HAP-1 (cell line): ENCODE data around the gene SLC22A4.

Experiments
- DNase-seq, 2 experiments: peaks; one replicate each; pipeline ENCODE4 v3.0.0-alpha.2; 2016 to 2020; ENCODE audit warnings: low spot score in 2 of 2
- H3K27me3 ChIP-seq: fragments of 250-450 bp; sonication (Bioruptor Pico); 2 replicates; pipeline ENCODE4 v1.5.1; 2020; ENCODE audit warnings: low read depth, mild to moderate bottlenecking, moderate library complexity
- H3K36me3 ChIP-seq: fragments of 250-450 bp; sonication (Bioruptor Pico); replicated peaks from 2 replicates; pipeline ENCODE4 v1.5.1; 2020; ENCODE audit warnings: mild to moderate bottlenecking
- H3K4me1 ChIP-seq: fragments of 250-450 bp; sonication (Bioruptor Pico); 2 replicates; pipeline ENCODE4 v1.5.1; 2020; ENCODE audit warnings: mild to moderate bottlenecking
- H3K4me3 ChIP-seq: fragments of 250-450 bp; sonication (Bioruptor Pico); 2 replicates; pipeline ENCODE4 v1.5.1; 2020; ENCODE audit warnings: mild to moderate bottlenecking, moderate library complexity
- H3K9me3 ChIP-seq: fragments of 250-450 bp; sonication (Bioruptor Pico); 2 replicates; pipeline ENCODE4 v1.5.1; 2020; ENCODE audit warnings: mild to moderate bottlenecking, moderate library complexity
- in situ Hi-C: fragments of 300-500 bp; cut with MboI; formaldehyde crosslinking; loops from 3 replicates; pipeline ENCODE4 v1.14.3; 2020; ENCODE audit warnings: low sequenced_read_pairs, inconsistent platforms, mixed read lengths

The SLC22A4 gene

GRCh38 chr5:132295505-132296411 is 1.6 kb downstream of the SLC22A4 start:
- Histone ChIP-seq H3K9me3 (no peaks in the 10 kb centered on the region), H3K4me3 (peak overlapping the region; percentile 39; the same call in 1 of the 2 replicates), H3K36me3 (no peaks in the 10 kb centered on the region), H3K27me3 (no peaks in the 10 kb centered on the region), H3K4me1 (peaks cover 18% of the 10 kb centered on the region)
- in situ Hi-C loops: no loop called here
- no peak for DNase-seq

- H3K4me1 ChIP-seq: peaks cover 18% of the 10 kb centered on the region
- no peak for DNase-seq
- in situ Hi-C loops: no loop called here
These were observed 2.3 kb downstream of the SLC22A4 start for GRCh38 chr5:132296412-132297016.

GRCh38 chr5:132297211-132297940 is 3.2 kb downstream of the SLC22A4 start:
- in situ Hi-C loops: no loop called here

More at GRCh38 chr5:132296412-132297016, 2.3 kb downstream of the SLC22A4 start:
- Histone ChIP-seq H3K36me3 (no peaks in the 10 kb centered on the region), H3K9me3 (no peaks in the 10 kb centered on the region), H3K27me3 (no peaks in the 10 kb centered on the region), H3K4me3 (no peak overlapping the region)

GRCh38 chr5:132298298-132299212 is 4.4 kb downstream of the SLC22A4 start:
- H3K27me3 ChIP-seq: no peaks in the 10 kb centered on the region
- H3K4me1 ChIP-seq: peaks cover 10% of the 10 kb centered on the region
- H3K9me3 ChIP-seq: no peaks in the 10 kb centered on the region
- in situ Hi-C loops: no loop called here
- DNase-seq: no peak
- H3K4me3 ChIP-seq: no peak overlapping the region
- no peaks in the 10 kb centered on the region for H3K36me3 ChIP-seq

More at GRCh38 chr5:132297211-132297940, 3.2 kb downstream of the SLC22A4 start:
- H3K4me3 ChIP-seq: no peak overlapping the region
- no peaks in the 10 kb centered on the region for H3K9me3 ChIP-seq
- DNase-seq: no peak
- no peaks in the 10 kb centered on the region for H3K36me3 ChIP-seq
- H3K4me1 ChIP-seq: peaks cover 18% of the 10 kb centered on the region
- H3K27me3 ChIP-seq: no peaks in the 10 kb centered on the region

GRCh38 chr5:132299917-132300316 is 5.7 kb downstream of the SLC22A4 start:
- in situ Hi-C loops: no loop called here
- H3K36me3 ChIP-seq: no peaks in the 10 kb centered on the region
- peaks cover under 1% of the 10 kb centered on the region; the same call in 1 of the 2 replicates for H3K9me3 ChIP-seq
- H3K27me3 ChIP-seq: no peaks in the 10 kb centered on the region
- no peak overlapping the region for H3K4me3 ChIP-seq
- H3K4me1 ChIP-seq: peaks cover 12% of the 10 kb centered on the region
- no peak for DNase-seq

- no peak overlapping the region for H3K4me3 ChIP-seq
- H3K27me3 ChIP-seq: no peaks in the 10 kb centered on the region
- H3K36me3 ChIP-seq: no peaks in the 10 kb centered on the region
- peaks cover 9% of the 10 kb centered on the region for H3K4me1 ChIP-seq
- peaks cover 6% of the 10 kb centered on the region for H3K9me3 ChIP-seq
- no peak for DNase-seq
- in situ Hi-C loops: no loop called here
These were observed 6.6 kb downstream of the SLC22A4 start for GRCh38 chr5:132300577-132301343.

- no peak overlapping the region for H3K4me3 ChIP-seq
- H3K4me1 ChIP-seq: peaks cover 9% of the 10 kb centered on the region
- in situ Hi-C loops: no loop called here
- H3K27me3 ChIP-seq: no peaks in the 10 kb centered on the region
- peaks cover 6% of the 10 kb centered on the region for H3K9me3 ChIP-seq
- H3K36me3 ChIP-seq: no peaks in the 10 kb centered on the region
- no peak for DNase-seq
These were observed 7.4 kb downstream of the SLC22A4 start for GRCh38 chr5:132301344-132302271.

GRCh38 chr5:132302413-132302812 is 8.2 kb downstream of the SLC22A4 start:
- no peak for DNase-seq
- Histone ChIP-seq H3K27me3 (no peaks in the 10 kb centered on the region), H3K36me3 (no peaks in the 10 kb centered on the region), H3K9me3 (peaks cover 6% of the 10 kb centered on the region), H3K4me3 (no peak overlapping the region), H3K4me1 (peaks cover 9% of the 10 kb centered on the region)
- in situ Hi-C loops: no loop called here

GRCh38 chr5:132303589-132303988 is 9.4 kb downstream of the SLC22A4 start:
- in situ Hi-C loops: no loop called here
- no peak for DNase-seq
- Histone ChIP-seq H3K9me3 (peaks cover 6% of the 10 kb centered on the region), H3K4me1 (peaks cover 9% of the 10 kb centered on the region), H3K36me3 (no peaks in the 10 kb centered on the region), H3K4me3 (no peak overlapping the region), H3K27me3 (no peaks in the 10 kb centered on the region)

GRCh38 chr5:132305420-132305819 is 11.2 kb downstream of the SLC22A4 start:
- Histone ChIP-seq H3K27me3 (no peaks in the 10 kb centered on the region), H3K36me3 (no peaks in the 10 kb centered on the region), H3K4me3 (no peak overlapping the region), H3K9me3 (peaks cover 6% of the 10 kb centered on the region), H3K4me1 (peaks cover 12% of the 10 kb centered on the region)
- no peak for DNase-seq
- in situ Hi-C loops: no loop called here

- no peaks in the 10 kb centered on the region for H3K27me3 ChIP-seq
- DNase-seq: no peak
- in situ Hi-C loops: no loop called here
- H3K4me3 ChIP-seq: no peak overlapping the region
- H3K4me1 ChIP-seq: peaks cover 10% of the 10 kb centered on the region
- no peaks in the 10 kb centered on the region for H3K36me3 ChIP-seq
- peaks cover 6% of the 10 kb centered on the region for H3K9me3 ChIP-seq
These were observed 14.5 kb downstream of the SLC22A4 start for GRCh38 chr5:132308701-132309100.

- no peak for DNase-seq
- Histone ChIP-seq H3K9me3 (peaks cover 6% of the 10 kb centered on the region), H3K36me3 (no peaks in the 10 kb centered on the region), H3K4me1 (peaks cover 3% of the 10 kb centered on the region; the same call in 1 of the 2 replicates), H3K4me3 (no peak overlapping the region), H3K27me3 (no peaks in the 10 kb centered on the region)
- in situ Hi-C loops: no loop called here
These were observed 15.5 kb downstream of the SLC22A4 start for GRCh38 chr5:132309679-132310078.
